ENCODE data around the gene DPP10. TPM values are rescaled to one million over a fixed set of nuclear protein-coding genes. Genes with fewer than 3 reads are reported as not detected.

Gene DPP10
- total RNA-seq, 4 donors from 2014 or later, result 0.09 to 4.0 (median 0.38) TPM; not detected in 1

GRCh38 chr2:114821055-114821454 is 378.6 kb downstream of the DPP10 start:
- Histone ChIP-seq H3K27me3 (no peaks in the 10 kb centered on the region), H3K27ac (no peak overlapping the region), H3K9me3 (no peaks in the 10 kb centered on the region), H3K4me1 (no peaks in the 10 kb centered on the region), H3K36me3 (no peaks in the 10 kb centered on the region), H3K4me3 (no peak overlapping the region)
- TF ChIP-seq POLR2A (IDR thresholded peaks at IDR 0.05) (no peak), CTCF (IDR thresholded peaks at IDR 0.05) (no peak)
- WGBS, 2 donors, result 74 to 81% methylated on average over 3 of the region's 3 CpGs
- no peak for DNase-seq
- intact Hi-C loops (cut with DNase I), result no loop called here

- 48 to 68% methylated on average over 3 of the region's 3 CpGs for WGBS, 2 donors
- TF ChIP-seq POLR2A (IDR thresholded peaks at IDR 0.05) (no peak), CTCF (IDR thresholded peaks at IDR 0.05) (no peak)
- Histone ChIP-seq H3K9me3 (no peaks in the 10 kb centered on the region), H3K4me3 (no peak overlapping the region), H3K4me1 (no peaks in the 10 kb centered on the region), H3K27ac (no peak overlapping the region), H3K27me3 (no peaks in the 10 kb centered on the region), H3K36me3 (no peaks in the 10 kb centered on the region)
- intact Hi-C loops (cut with DNase I), result no loop called here
- DNase-seq, result no peak
These were observed 401.5 kb downstream of the DPP10 start for GRCh38 chr2:114843963-114844362.

GRCh38 chr2:114857196-114857595 is 414.8 kb downstream of the DPP10 start:
- no peaks in the 10 kb centered on the region for H3K36me3 ChIP-seq
- H3K27ac ChIP-seq, result no peak overlapping the region
- TF ChIP-seq CTCF (IDR thresholded peaks at IDR 0.05) (no peak), POLR2A (IDR thresholded peaks at IDR 0.05) (no peak)
- 44 to 67% methylated on average over 1 of the region's 1 CpG for WGBS, 2 donors
- DNase-seq, result no peak
- H3K9me3 ChIP-seq, result no peaks in the 10 kb centered on the region
- H3K4me1 ChIP-seq, result no peaks in the 10 kb centered on the region
- H3K27me3 ChIP-seq, result no peaks in the 10 kb centered on the region
- H3K4me3 ChIP-seq, result no peak overlapping the region
- intact Hi-C loops (cut with DNase I), result no loop called here

GRCh38 chr2:114859726-114860510 is 417.5 kb downstream of the DPP10 start:
- DNase-seq, result no peak
- intact Hi-C loops (cut with DNase I), result no loop called here
- whole genome bisulfite sequencing, 2 donors, result 58 to 79% methylated on average over 6 of the region's 6 CpGs
- H3K27ac ChIP-seq, result no peak overlapping the region
- no peaks in the 10 kb centered on the region for H3K36me3 ChIP-seq
- no peak overlapping the region for H3K4me3 ChIP-seq
- no peak for TF ChIP-seq CTCF (IDR thresholded peaks at IDR 0.05)
- TF ChIP-seq POLR2A (IDR thresholded peaks at IDR 0.05), result no peak
- H3K27me3 ChIP-seq, result no peaks in the 10 kb centered on the region
- no peaks in the 10 kb centered on the region for H3K9me3 ChIP-seq
- no peaks in the 10 kb centered on the region for H3K4me1 ChIP-seq

DNA sequence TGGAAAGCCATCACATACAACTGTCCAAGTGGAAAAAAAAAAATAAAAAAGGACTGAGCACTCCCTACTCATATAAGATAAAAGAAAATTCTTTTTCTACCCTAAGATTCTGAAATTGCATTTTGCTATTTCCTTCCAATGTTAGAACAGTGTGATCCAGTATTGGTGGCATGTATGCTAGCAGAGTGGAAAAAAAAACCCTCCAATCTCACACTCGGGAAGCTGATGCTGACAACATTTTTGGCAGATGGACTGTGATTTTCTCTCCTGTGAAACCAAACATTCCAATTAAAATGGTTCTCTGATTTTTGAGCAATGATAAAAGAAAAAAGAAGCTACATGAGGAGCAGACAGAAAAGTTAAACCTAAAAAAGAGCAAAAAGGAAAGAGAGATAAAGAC is 419.8 kb downstream of the DPP10 start:
- H3K4me1 ChIP-seq, result no peaks in the 10 kb centered on the region
- WGBS, 2 donors, result 25 to 48% methylated on average over 1 of the region's 1 CpG
- intact Hi-C loops (cut with DNase I), result no loop called here

More for the DNA sequence above, 419.8 kb downstream of the DPP10 start:
- no peak for DNase-seq
- Histone ChIP-seq H3K27ac (no peak overlapping the region), H3K27me3 (no peaks in the 10 kb centered on the region), H3K4me3 (no peak overlapping the region), H3K9me3 (no peaks in the 10 kb centered on the region), H3K36me3 (no peaks in the 10 kb centered on the region)
- TF ChIP-seq POLR2A (IDR thresholded peaks at IDR 0.05), result no peak
- TF ChIP-seq CTCF (IDR thresholded peaks at IDR 0.05), result no peak

Data from esophagus squamous epithelium (tissue), 5 donors.